ENCODE measurements around the gene ZNF827. TPM values are rescaled to one million over a fixed set of nuclear protein-coding genes. Genes with fewer than 3 reads are reported as not detected.

The ZNF827 gene
- total and polyA plus RNA-seq, 2 of the 8 experiments (the other 6 are each of a cell fraction or from before 2014, with no cell fraction given): 25.3 to 26.2 TPM

DNA sequence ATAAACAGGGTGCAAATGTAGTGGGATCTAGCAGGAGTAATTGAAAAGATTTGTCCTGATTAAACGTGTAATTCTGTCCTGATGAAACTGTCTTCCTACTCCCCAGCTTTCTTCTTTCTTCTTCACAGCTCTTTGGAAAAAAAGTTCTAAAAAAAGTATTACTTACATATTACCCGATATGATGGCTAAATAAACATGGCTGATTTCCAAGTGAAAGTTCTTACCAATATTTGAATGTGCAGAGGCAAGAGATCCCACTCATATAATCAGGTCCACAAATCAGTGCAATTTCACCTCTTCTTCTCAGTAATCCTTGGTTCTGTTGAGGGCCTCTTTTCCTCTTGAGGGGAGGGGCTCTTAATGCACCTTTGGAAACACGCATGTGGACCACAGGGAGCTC is 78.7 kb downstream of the ZNF827 start:
- no peak overlapping the region for H4K91ac ChIP-seq (replicated peaks; ENCODE audit: insufficient read length, low read length)
- peaks cover 0 to 6% of the 10 kb centered on the region in 2 experiments; a peak in 2 of 4 replicates for H3K79me2 ChIP-seq (ENCODE audit: control insufficient read depth in 1 of 2, insufficient read depth in 2 of 2, low read length in 2 of 2)
- H4K20me1 ChIP-seq (replicated peaks in 1 of 2; ENCODE audit: control insufficient read depth in 1 of 2, insufficient read depth in 2 of 2, low read length in 2 of 2): no peaks in the 10 kb centered on the region
- CTCF ChIA-PET (ENCODE audit: partially characterized antibody): interaction anchor here (1.2 to 2.7 kb wide), 3 partner anchors 10 to 31 kb away, joined by 3 to 9 read pairs (median 7); no protein-coding TSS in a partner anchor
- no peak overlapping the region for H2BK12ac ChIP-seq (ENCODE audit: low read depth, low read length)
- no peak overlapping the region for H3K14ac ChIP-seq (ENCODE audit: insufficient read length)
- no peak overlapping the region for H2BK120ac ChIP-seq (replicated peaks; ENCODE audit: low read depth, low read length)
- no peak for FAIRE-seq
- no peak overlapping the region for H2BK15ac ChIP-seq (ENCODE audit: low read length)
- H3K18ac ChIP-seq (ENCODE audit: extremely low read depth, low read length): no peak overlapping the region
- H3K23ac ChIP-seq (ENCODE audit: insufficient read length): no peak overlapping the region
- DNase-seq (ENCODE audit: low read depth in 1 of 2, low spot score in 2 of 2): no peak
- H2AFZ ChIP-seq (ENCODE audit: low read length): no peak overlapping the region
- no peak overlapping the region for H3K4me3 ChIP-seq (ENCODE audit: extremely low read depth in 1 of 4, insufficient read depth in 2 of 4, low read depth in 3 of 4, low read length in 4 of 4)
- H2AK5ac ChIP-seq (ENCODE audit: low read depth, low read length): no peak overlapping the region
- H3K27ac ChIP-seq (ENCODE audit: low read depth, low read length): no peak overlapping the region
- peaks cover 2% of the 10 kb centered on the region; the same call in 1 of the 2 replicates for H3K79me1 ChIP-seq (ENCODE audit: low read depth, low read length)
- H3K9ac ChIP-seq (replicated peaks in 1 of 4; ENCODE audit: extremely low read depth in 1 of 4, low read depth in 3 of 4, low read length in 3 of 4): no peak overlapping the region
- no peak overlapping the region for H4K5ac ChIP-seq (ENCODE audit: insufficient read length, low read depth, low read length)
- no peak overlapping the region for H3K4me2 ChIP-seq (ENCODE audit: insufficient read depth in 1 of 2, low read depth in 2 of 2, low read length in 2 of 2)
- no peak overlapping the region for H4K8ac ChIP-seq (ENCODE audit: extremely low read depth, insufficient read depth, low read length)
- no peaks in the 10 kb centered on the region; the same call in 1 of the 2 replicates for H3K23me2 ChIP-seq (ENCODE audit: low read depth, low read length)
- H2BK20ac ChIP-seq (ENCODE audit: low read length): no peak overlapping the region
- H2BK5ac ChIP-seq (ENCODE audit: low read depth, low read length): no peak overlapping the region
- H3K4me1 ChIP-seq (replicated peaks in 1 of 4; ENCODE audit: control insufficient read depth in 3 of 4, insufficient read depth in 4 of 4, low read length in 3 of 4): peaks cover 0 to 9% (median 3%) of the 10 kb centered on the region in 4 experiments; a peak in 5 of 7 replicates
- no peak overlapping the region for H3K4ac ChIP-seq (replicated peaks; ENCODE audit: insufficient read length, low read depth, low read length)
- no peaks in the 10 kb centered on the region for H3K9me3 ChIP-seq (ENCODE audit: insufficient read depth in 2 of 2, low read depth in 1 of 2, low read length in 1 of 2)
- no peaks in the 10 kb centered on the region for H3K27me3 ChIP-seq (replicated peaks in 1 of 4; ENCODE audit: control insufficient read depth in 3 of 4, extremely low read depth in 1 of 4, insufficient read depth in 3 of 4, low read length in 3 of 4)
- H3K56ac ChIP-seq (replicated peaks; ENCODE audit: insufficient read length, low read depth, low read length): no peak overlapping the region
- POLR2A ChIA-PET (ENCODE audit: partially characterized antibody): interaction anchor here (1.1 kb wide), 1 partner anchor 12 kb away, joined by 3 read pairs; no protein-coding TSS in a partner anchor
- 89% methylated on average over 3 of the region's 3 CpGs; no CpG with 5 or more reads in 1 of the 2 experiments for WGBS, 2 experiments (ENCODE audit: extremely low coverage in 1 of 2, insufficient coverage in 1 of 2, insufficient read length in 1 of 2, insufficient replicate concordance in 2 of 2, low coverage in 1 of 2, low lambda C conversion rate in 2 of 2, missing lambda C conversion rate in 1 of 2)
- peaks cover 0 to 10% (median 3%) of the 10 kb centered on the region in 4 experiments; a peak in 3 of 8 replicates for H3K36me3 ChIP-seq (ENCODE audit: control insufficient read depth in 2 of 4, insufficient read depth in 4 of 4, low read length in 3 of 4)
- TF ChIP-seq GTF2F1 (IDR thresholded peaks at IDR 0.05; ENCODE audit: borderline replicate concordance, low read depth, low read length) (no peak), TAF7 (optimal IDR thresholded peaks at IDR 0.05; ENCODE audit: borderline replicate concordance, low read depth, low read length) (no peak), TBP (IDR thresholded peaks at IDR 0.05; ENCODE audit: low read depth, low read length) (no peak), POLR2A (IDR thresholded peaks at IDR 0.05; ENCODE audit: control extremely low read depth in 1 of 2, low read depth in 2 of 2, low read length in 2 of 2) (no peak), CREB1 (IDR thresholded peaks at IDR 0.05) (no peak), GABPA (IDR thresholded peaks at IDR 0.05; ENCODE audit: borderline replicate concordance, insufficient read depth, low read length) (no peak), JUN (IDR thresholded peaks at IDR 0.05; ENCODE audit: low read depth, low read length) (no peak), CBX5 (IDR thresholded peaks at IDR 0.05; ENCODE audit: low read depth, low read length) (no peak), RNF2 (IDR thresholded peaks at IDR 0.05; ENCODE audit: borderline replicate concordance, low read depth, low read length, missing control alignments, poor library complexity, severe bottlenecking) (no peak), CBX8 (IDR thresholded peaks at IDR 0.05; ENCODE audit: borderline replicate concordance, low read depth, low read length) (no peak), CHD1 (IDR thresholded peaks at IDR 0.05; ENCODE audit: low read depth, low read length) (no peak), KDM1A (IDR thresholded peaks at IDR 0.05; ENCODE audit: borderline replicate concordance, low read length) (no peak), SIX5 (IDR thresholded peaks at IDR 0.05; ENCODE audit: low read depth, low read length) (no peak), EZH2 (IDR thresholded peaks at IDR 0.05; ENCODE audit: low read depth, low read length, severe bottlenecking) (no peak), FOSL1 (IDR thresholded peaks at IDR 0.05; ENCODE audit: insufficient read depth, low read depth, low read length) (no peak)

Measured in H1 (cell line).